Right renal pelvis (tissue), 4 donors: Measurements from ENCODE around the gene ACVR1B. TPM values are rescaled to one million over a fixed set of nuclear protein-coding genes. Genes with fewer than 3 reads are reported as not detected.

Experiments
- DNase-seq, 4 donors: peaks; one replicate each; pipeline ENCODE4 v3.0.0-alpha.2; 2013; ENCODE audit warnings: low read depth in 4 of 4, low spot score in 3 of 4, missing footprints in 1 of 4
- polyA plus RNA-seq, 4 donors: library from polyadenylated mRNA; unstranded; fragments of 120-200 nt; gene quantifications; one replicate each; pipeline ENCODE4 v1.2.1, GENCODE V29; 2013; ENCODE audit not compliant: insufficient read length in 4 of 4

Gene ACVR1B
- polyA plus RNA-seq, 4 donors: 59.1 to 61.9 (median 59.3) TPM

DNA sequence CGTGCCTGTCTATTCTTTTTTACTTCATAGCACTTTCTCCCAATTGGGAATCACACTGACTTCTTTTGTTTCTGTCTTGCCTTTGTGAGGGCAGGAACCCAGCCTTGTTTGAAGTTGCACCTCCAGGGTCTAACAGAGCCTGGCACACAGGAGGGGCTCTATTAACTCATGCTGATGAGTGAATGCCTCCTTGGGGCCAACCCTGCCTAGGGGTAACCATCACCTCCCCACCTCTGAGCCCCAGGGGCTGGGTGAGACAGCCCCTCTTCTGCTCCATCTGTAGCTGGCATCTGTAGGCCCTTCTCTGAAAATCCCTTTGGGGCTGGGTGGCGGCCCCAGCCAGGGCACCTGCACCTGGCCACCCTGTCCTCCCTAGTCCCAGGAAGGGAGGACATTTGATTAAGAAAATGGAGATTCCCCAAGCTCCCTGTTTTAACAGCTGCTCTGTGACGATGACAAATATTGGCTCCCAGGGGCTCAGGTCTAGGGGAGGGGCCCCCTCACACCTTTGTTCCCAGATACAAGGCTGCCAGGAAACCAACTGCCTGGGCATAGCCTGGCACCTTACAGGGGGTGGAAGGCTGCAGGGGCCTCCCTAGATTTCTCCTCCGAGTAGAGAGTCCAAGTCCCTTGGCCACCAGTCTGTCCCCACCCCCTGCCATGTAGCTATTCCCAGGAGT, 67.1 kb downstream of the ACVR1B start:
- DNase-seq: no peak

DNA sequence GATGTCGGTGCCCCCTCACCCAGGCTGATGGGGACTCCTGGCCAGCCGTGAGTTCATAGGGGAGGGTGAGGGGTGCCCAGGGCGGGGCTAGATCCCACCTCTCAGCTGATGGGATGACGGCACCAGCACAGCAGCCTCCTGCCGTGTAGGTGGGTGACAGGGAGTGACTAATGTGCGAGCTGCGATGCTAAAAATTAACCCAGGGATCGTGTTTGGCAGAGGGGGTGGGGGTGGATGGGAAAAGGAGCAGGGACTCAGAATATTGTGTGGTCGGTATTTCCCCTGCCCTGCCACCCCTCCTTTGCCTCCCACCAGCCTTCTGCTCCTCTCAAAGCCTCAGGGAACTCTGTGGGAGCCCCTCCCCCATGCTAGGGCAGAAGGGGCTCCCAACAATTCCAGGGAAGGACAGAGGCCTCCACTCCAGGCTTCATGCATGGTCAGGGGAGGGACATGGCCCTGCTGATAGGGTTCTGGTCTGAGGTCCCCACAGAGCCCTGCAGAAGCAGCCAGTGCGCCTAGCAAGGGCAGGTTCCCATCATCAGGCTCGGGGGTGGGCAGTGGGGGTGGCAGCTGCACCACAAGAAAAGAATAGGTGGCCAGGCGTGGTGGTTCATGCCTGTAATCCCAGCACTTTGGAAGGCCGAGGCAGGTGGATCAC, 67.7 kb downstream of the ACVR1B start:
- DNase-seq: no peak

DNA sequence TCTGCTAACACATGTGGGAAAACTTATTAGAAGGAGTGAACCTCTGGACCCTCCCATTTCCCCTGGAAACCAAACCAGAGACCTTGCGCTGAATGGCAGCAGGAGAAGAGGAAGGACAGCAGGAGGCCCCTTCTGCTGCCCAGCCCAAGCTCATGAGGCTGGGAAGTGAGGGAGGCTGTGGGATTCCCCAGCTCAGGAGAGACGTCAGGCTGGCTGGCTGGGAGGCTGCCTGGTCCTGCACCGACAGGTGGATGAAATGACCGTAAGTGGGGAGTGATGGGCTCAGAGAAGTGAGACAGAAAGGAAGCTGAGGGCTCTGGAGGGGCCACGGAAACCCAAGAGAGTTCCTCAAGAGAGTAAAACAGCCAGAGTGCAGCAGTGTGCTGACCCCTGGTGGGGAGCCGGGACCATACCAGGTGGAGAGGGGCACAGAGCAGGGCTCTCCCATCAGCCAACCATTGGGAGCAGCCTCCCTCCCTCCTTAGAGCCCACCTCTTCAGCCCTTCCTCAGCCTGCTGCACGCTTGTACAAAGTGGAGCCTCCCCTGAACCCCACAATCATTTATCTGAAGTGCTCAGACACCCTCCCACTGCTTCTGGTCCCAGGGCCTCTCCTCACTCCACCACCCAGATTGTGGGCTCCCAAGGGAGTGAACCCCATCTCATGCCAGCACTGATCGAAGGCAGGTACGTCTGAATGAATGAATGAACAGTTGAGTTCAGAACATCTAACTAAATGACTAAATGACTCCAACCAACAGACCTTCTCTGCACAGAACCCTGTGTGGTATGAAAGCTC, 69.2 kb downstream of the ACVR1B start:
- no peak for DNase-seq

DNA sequence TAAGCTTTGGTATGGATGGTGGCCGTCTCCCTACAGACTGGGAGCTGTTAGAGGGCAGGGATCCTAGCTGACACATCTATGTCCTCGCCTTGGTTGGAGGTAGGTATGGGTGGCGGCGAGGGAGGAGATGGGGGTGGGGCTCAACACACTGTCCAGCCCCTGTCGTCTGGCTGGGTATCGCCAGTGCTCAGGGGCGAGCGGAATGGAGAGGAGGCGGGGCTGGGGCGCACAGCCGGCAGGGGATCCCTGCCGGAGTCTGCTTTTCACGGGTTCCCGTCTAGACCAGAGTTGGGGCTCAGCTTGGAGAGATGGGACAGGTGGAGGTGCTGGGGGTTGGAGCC, 71.3 kb downstream of the ACVR1B start:
- no peak for DNase-seq

DNA sequence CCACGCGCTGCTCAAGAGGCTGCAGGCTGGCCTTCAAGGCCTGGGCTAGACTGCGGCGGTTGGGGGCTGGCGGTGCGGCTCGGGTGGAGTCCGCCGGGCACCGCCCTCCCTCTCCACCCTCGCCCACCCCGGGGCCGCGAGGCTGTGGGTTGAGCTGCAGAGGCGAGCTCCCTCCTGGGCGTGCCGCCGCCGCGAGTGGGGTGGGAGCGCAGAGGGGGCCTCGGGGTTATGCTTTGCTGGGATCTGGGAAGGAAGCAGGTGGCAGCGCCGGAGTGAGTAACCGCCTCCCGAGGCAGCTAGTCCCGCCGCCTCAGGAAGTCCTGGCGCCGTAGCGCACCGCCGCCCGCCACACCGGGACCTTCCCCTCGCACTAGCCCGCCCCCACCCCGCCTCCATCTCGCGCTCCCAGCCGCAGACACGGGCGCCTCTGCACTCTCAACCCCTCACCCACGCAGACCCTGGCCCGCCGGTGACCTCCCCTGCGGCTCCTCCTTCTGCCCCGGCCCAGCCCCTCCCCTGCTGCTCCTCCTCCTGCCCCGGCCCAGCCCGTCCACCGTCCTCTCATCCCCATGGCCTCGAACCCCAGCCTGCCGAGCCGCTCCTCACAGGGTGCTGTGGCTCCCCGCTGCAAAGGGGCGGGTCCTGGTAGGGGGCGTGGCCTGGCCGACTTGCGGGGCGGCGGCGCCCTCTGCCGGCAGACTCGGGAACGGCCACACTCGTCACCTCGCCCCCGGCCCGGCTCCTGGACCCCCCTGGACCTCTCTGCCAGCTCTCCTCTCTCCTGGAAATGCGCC, 71.9 kb downstream of the ACVR1B start:
- no peak for DNase-seq

DNA sequence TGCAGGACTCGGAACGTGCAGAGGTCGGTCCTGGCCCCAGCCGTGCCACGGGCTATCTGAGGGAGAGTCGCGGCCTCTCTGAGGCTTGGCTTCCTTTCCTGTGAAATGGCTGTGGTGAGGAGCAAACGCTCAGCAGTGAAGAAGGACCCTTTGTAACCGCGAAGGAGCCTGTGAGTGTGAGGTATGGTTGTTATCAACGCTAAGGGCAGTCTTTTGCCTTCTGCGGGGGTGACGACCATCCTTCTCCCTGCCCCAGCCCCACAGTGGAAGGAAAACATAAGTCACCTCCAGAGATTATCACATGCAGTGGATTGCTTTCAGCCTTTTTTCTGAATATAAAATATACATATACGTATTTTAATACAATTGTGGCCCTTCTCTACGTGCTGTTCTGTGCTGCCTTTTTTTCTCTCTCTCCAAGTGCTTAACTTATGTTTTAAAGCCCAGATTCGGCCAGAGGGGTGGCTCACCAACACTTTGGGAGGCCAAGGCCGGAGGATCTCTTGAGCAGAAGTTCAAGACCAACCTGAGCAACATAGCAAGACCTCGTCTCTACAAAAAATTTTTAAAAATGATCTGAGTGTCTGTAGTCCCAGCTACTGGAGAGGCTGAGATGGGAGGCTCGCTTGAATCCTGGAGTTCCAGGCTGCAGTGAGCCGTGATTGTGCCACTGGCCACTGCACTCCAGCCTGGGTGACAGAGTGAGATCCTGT, 72.6 kb downstream of the ACVR1B start:
- no peak for DNase-seq

DNA sequence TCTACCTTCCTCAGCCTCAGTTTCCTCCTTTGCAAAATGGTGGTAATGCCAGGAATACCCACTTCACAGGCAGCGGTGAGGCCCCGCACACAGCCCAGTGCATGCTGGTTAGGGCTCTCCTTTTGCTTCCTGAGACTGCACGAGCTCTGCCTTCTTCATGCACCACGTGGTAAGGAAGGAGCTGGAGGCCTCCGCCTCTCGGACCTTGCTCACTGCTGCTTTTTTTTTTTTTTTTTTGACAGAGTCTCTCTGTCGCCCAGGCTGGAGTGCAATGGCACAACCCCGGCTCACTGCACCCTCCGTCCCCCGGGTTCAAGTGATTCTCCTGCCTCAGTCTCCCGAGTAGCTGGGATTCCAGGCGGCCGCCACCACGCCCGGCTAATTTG, 73.3 kb downstream of the ACVR1B start:
- DNase-seq: no peak

DNA sequence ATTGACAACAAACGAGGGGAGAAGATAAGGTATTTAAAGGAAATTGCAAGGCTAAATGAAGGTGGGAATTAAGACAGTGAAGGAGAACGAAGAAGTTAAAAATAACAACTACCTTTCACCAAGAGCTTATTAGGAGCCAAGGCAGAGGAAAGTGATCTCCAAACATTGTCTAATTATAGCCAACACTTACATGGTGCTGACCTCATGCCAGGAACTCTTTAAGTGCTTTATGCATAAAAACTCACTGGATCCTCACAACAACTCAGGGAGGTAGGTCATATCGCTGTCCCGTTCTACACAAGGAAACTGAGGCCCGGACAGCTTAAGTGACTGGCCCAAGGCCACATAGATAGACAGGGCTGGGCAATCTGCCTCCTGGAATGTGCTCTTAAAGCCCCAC, 74.8 kb downstream of the ACVR1B start:
- DNase-seq: no peak

DNA sequence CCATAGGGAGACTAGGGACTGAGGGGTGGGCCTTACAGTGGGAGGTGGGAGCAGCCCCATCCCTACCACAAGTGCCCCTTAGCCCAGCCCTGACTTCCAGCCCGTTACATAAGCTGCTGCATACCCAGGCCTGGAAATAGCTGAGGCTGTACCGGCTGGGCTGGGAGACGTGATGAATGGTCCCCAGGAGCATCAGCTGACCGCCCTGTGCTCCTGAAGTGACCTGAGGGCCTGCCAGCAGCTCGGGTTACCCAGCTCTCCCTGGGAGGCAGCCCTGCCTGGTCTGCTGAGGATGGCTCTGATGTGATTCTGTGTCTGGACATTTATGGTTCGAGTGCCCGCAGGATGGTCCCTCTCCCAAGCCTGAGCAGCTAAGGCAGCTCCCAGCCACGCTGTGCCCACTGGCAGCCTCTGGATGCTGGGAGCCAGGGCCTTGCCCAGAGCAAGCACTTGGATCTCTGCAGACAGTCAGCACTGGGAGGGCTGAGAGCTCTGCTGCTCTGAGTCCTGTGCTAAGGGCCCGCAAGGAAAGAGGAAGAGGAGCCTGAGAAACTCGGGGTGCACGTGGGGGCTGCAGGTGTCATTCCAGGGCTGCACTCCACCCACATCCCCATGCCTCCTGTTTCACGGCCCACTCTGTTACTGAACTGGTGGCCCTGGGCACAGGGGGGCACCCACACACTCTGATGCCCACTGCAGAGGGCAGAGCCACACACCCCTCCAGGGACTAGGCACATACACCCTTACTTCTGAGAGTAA, 75.8 kb downstream of the ACVR1B start:
- no peak for DNase-seq

DNA sequence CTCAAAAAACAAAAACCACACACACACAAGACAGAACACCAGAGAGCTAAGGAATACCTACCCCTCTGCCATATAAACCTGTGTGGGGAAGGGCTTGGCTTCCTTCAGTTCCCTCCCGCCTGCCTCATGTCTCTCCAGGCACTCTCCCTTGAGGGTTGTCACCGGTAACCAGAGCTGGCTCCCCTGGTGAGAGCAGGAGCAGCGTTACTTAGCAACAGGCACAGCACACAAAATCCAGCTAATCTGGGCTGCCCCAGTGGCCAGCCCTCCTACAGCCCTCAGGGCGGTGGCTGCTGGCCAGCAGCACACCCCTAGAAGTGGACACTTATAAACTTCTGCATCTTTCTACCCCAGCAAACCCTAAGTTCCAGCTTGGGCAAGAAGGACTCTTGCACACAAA, 78.2 kb downstream of the ACVR1B start:
- no peak for DNase-seq

DNA sequence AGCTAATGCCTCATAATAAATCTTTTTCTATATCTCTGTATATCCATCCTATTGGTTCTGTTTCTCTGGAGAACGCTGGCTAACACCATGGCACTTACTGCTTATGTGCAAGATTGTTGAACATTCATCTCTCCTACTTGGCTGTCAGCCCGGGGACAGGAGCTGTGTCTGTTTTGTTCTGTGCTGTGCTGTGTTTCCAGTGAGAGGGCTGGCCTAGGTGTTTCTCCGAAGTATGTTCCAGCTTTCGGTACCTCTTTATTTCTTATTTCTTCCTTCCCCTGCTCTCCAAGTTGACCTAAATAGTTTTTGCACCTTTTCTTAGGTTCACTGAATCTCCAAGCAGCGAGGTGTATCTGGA, 80.9 kb downstream of the ACVR1B start:
- no peak for DNase-seq

DNA sequence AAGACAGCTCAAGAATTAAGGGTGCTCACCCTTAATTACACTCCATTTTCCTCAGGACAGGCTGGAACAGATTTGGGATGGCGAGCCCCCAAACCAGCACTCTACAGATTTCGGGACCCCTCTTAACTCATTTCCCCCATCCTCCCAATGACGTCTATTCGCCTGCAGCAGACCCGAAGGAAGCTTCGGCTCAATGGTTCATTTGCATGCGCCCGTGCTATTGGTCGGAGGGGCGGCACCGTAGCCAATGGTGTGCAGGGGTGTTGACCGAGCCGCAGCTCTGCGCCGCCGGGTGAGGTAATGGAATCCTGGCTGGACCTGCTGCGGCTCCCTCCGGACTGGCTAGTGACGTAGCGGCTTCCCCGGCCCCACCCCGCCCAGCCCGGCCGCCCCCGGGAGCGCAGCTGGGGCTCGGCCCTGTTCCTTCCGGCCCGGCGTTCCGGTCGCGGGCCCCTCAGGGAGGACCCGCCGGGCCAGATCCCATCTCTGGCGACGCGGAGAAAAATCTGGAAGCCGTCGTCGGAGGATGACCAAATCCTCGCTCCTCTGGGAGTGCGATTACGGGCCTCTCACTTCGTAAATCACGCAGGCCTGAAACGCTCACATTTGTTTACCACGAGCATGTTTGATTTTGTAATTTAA, 81.4 kb downstream of the ACVR1B start:
- DNase-seq: peak; percentile 86 to 91 (median 88)

DNA sequence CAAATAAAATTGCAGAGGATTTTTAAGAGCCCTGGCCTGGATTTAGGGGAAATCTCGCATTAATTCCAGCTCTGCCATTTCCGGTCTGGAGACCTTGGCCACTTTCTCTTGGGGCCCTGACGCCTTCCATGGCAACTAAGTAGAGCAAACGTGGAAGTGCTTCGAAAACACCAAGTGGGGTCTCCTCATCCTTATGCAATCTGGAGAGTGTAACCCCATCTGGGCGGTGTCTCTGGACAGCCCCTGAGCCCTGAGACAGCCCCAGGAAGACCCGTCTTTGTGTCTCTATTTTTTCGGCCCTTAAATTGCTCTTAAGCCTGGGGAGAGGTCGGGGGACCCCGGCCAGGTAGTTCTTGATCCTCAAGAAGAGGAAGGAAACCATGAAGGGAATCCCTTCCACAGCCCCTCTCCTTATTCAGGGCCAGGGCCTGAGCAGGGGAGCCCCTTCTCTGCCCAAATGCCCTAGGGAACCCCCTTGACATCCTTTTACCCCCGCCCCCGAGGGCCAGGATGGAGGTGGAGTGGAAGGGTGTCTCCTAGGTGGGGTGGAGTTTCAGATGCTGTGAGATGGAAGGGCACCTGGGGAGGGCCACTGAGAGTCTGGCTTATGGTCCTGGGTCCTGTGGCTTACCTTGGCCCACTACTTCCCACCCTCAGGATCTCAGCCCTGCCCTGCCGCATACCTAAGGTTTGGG, 82.1 kb downstream of the ACVR1B start:
- no peak for DNase-seq

DNA sequence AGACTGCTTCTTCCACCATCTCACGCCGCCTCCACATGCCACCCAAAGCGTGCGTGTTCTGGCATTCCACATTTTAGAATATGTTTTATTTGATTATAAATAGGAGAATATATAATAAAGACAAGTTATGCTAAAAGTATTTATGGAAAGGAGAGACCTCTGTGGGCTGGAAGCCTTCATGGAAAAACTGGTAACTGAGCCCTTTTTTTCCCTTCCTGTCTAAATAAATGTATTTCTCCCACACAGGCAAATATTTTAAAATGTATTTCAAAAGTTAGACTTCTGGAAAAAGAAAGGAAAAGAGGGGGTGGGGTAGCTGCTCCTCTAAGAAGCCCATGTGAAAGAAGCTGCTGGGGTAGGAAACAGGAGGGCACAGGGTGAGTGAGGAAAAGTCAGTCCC, 83.7 kb downstream of the ACVR1B start:
- no peak for DNase-seq

DNA sequence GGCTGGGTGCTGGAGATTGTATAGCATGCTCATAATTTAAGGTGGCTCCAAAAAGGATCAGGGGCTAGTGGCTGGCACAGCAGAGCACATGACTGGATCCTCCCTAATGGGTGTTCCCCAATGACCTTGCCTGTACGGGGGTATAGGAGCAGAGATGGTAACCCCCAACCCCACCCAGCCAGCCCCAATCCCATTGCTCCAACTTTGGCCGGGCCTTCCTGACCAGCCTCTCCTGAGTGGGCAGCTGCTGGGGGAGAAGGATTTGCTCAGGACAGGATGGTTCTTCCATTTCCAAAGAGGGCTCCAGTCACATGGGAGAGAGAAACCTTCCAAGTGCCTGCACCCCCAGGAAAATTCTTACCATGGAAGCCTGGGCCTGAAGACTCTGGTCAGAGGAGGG, 84.4 kb downstream of the ACVR1B start:
- DNase-seq: no peak

DNA sequence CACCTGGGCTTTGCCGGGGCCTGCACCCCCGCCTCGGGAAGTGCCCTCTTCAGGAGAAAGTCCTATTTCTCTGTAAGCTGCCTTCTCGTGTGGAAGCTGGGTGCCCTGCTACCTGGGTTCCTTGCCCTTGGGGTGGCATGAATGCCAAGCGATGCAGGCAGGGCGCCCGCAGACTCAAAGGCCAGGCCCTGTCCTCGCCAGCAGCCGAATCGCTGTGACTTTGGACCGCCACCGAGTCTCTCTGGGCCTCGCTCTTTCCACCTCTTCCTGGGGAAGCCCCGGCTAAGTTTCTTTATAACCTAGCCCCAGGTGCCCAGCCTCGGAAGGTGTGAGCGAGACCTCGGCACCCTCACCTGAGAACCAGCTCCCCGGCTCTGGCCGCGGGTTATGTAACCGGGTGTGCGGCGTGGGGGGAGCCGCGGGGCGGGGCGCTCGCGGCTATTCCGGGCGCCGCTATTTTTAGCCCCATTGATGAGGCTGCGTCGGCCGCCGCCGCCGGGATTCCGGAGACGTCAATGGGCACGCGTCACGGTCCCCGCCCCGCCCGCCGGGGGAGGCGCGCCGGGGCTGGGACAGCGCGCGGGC, 85.2 kb downstream of the ACVR1B start:
- DNase-seq: no peak

DNA sequence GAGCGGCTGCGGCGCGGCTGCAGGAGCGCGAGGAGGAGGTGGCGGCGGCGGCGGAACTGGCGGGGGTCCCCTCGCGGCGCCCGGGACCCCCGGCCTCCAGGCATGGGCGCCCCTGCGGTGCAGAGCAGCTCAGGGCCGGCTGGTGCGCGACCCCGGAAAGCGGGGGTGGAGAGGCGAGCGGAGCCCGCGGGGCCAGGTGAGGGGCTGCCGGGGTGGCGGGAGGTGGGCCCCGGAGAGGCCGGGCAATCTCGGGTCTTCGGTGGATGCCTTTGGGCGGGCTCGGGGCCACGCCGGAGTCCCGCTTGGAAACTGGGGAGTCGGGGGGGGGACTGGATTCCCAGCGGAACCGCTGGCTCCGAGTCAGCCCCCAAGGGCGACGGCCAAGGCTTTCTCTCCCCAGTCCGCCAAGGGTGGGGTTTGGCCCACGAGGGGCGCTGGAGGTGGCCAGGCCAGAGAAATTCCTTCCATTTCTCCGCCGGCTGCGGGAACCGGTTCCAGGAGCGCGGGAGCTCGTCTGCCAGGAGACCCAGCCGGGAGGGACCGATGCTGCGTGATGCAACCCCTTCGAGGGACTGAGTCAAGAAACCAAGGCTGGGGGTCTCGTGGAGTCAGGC, 85.9 kb downstream of the ACVR1B start:
- DNase-seq: no peak

DNA sequence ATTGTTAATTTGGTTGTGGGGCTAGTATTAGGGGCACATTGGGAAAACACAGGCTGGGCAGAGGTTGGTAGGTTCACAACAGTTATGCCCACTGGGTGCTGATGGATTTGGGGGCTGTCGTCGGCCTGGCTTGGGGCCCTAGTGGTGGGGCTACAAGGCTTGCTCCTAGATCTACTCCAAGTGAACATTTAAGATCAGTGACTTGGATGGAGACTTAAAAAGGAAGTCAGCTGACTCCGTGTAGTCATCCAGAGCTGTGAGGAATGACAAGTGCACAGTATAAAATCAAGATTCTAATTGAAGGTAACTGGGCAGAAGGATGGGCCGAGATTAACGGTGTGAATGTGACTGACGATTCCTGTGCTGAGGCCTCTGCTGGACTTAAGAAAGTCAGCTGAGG, 86.9 kb downstream of the ACVR1B start:
- DNase-seq: no peak
